Activated CD8-positive, alpha-beta T cell treated with anti-CD3 and anti-CD28 coated beads, Interleukin-2, amount 10 ng/mL, durations not matched to agents 7 days and 5 days (primary cell): Measurements from ENCODE around the gene PCDH10. TPM values are rescaled to one million over a fixed set of nuclear protein-coding genes. Genes with fewer than 3 reads are reported as not detected.

Source experiments
- ATAC-seq: fragments of 150-1000 bp; cut with Tn5 transposase; one replicate; pipeline ENCODE4 v1.10.0; 2021; ENCODE audit warnings: moderate library complexity
- CTCF ChIA-PET: fragments of 350-600 bp; sonication (Branson Sonifier 250); formaldehyde crosslinking; loops from one replicate; lab custom pipeline; 2021; ENCODE audit warnings: antibody characterized with exemption; lab: Charles Lee
- POLR2A ChIA-PET: fragments of 350-600 bp; sonication (Branson Sonifier 250); formaldehyde crosslinking; loops from one replicate; lab custom pipeline; 2021; ENCODE audit warnings: antibody characterized with exemption; lab: Charles Lee
- DNase-seq: peaks from one replicate; pipeline ENCODE4 v3.0.0-alpha.2; 2020
- H3K27ac Mint-ChIP-seq: one replicate; pipeline ENCODE4 v1.8.0; 2021; ENCODE audit warnings: mild to moderate bottlenecking, mixed read lengths
- H3K27me3 Mint-ChIP-seq: one replicate; pipeline ENCODE4 v1.8.0; 2021; ENCODE audit warnings: low read depth, mixed read lengths
- H3K36me3 Mint-ChIP-seq: one replicate; pipeline ENCODE4 v1.8.0; 2021; ENCODE audit warnings: low read depth, mixed read lengths
- H3K4me1 Mint-ChIP-seq: one replicate; pipeline ENCODE4 v1.8.0; 2021; ENCODE audit warnings: low read depth, mixed read lengths
- H3K4me3 Mint-ChIP-seq: one replicate; pipeline ENCODE4 v1.8.0; 2021; ENCODE audit warnings: mild to moderate bottlenecking, mixed read lengths
- H3K9me3 Mint-ChIP-seq: one replicate; pipeline ENCODE4 v1.8.0; 2022; ENCODE audit warnings: mixed read lengths; ENCODE audit not compliant: insufficient read depth
- total RNA-seq, 2 experiments: library from RNA; stranded (reverse); gene quantifications; one replicate each; pipeline ENCODE4 v1.2.3, GENCODE V29; 2021

Gene PCDH10
- total RNA-seq, 2 experiments from 2014 or later: not detected

- ChIA-PET CTCF (no interaction called here), POLR2A (no interaction called here)
- no peak overlapping the region for H3K27ac Mint-ChIP-seq
- peaks cover 21% of the 10 kb centered on the region for H3K4me1 Mint-ChIP-seq
- ATAC-seq (no peak), DNase-seq (no peak)
- peaks cover 13% of the 10 kb centered on the region for H3K36me3 Mint-ChIP-seq
- no peaks in the 10 kb centered on the region for H3K9me3 Mint-ChIP-seq
- H3K27me3 Mint-ChIP-seq: peaks cover 66% of the 10 kb centered on the region
- H3K4me3 Mint-ChIP-seq: peak overlapping the region; percentile 15
Observed at GRCh38 chr4:133151691-133152329, 2.7 kb downstream of the PCDH10 start.

DNA sequence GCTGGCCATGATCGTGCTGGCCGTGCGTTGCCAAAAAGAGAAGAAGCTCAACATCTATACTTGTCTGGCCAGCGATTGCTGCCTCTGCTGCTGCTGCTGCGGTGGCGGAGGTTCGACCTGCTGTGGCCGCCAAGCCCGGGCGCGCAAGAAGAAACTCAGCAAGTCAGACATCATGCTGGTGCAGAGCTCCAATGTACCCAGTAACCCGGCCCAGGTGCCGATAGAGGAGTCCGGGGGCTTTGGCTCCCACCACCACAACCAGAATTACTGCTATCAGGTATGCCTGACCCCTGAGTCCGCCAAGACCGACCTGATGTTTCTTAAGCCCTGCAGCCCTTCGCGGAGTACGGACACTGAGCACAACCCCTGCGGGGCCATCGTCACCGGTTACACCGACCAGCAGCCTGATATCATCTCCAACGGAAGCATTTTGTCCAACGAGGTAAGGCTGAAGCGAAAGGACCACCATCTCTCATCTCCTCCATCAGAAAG lies 3.3 kb downstream of the PCDH10 start:
- DNase-seq (no peak), ATAC-seq (no peak)
- no peaks in the 10 kb centered on the region for H3K9me3 Mint-ChIP-seq
- CTCF ChIA-PET: no interaction called here
- H3K27me3 Mint-ChIP-seq: peaks cover 61% of the 10 kb centered on the region
- POLR2A ChIA-PET: no interaction called here
- H3K36me3 Mint-ChIP-seq: peaks cover 13% of the 10 kb centered on the region
- H3K4me3 Mint-ChIP-seq: no peak overlapping the region
- H3K4me1 Mint-ChIP-seq: peaks cover 19% of the 10 kb centered on the region
- no peak overlapping the region for H3K27ac Mint-ChIP-seq

- Mint-ChIP-seq H3K9me3 (no peaks in the 10 kb centered on the region), H3K4me3 (no peak overlapping the region), H3K27me3 (peaks cover 55% of the 10 kb centered on the region), H3K27ac (no peak overlapping the region), H3K4me1 (peaks cover 19% of the 10 kb centered on the region), H3K36me3 (peaks cover 13% of the 10 kb centered on the region)
- ATAC-seq: no peak
- CTCF ChIA-PET: no interaction called here
- DNase-seq: no peak
- POLR2A ChIA-PET: no interaction called here
Observed at GRCh38 chr4:133152831-133153481, 3.9 kb downstream of the PCDH10 start.

DNA sequence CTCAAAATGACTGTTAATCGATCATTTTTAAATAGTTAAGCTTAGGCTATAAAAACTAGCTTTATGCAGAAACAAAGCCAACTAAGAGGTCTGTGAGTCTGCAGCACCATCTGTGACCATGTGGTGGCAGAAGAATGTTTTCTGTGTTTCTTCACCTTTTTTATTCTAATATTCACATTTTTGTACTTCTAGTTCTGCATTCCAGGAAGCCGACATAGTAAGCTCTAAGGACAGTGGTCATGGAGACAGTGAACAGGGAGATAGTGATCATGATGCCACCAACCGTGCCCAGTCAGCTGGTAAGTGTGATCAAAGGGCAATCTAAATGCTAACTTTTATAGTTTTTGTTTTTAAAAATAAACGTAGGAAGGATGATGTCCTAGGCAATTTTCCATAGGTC lies 5.6 kb downstream of the PCDH10 start:
- Mint-ChIP-seq H3K4me3 (no peak overlapping the region), H3K27me3 (peaks cover 38% of the 10 kb centered on the region), H3K36me3 (peaks cover 4% of the 10 kb centered on the region), H3K9me3 (no peaks in the 10 kb centered on the region), H3K4me1 (peaks cover 3% of the 10 kb centered on the region), H3K27ac (no peak overlapping the region)
- POLR2A ChIA-PET: no interaction called here
- CTCF ChIA-PET: interaction anchor here (0.6 kb wide), 1 partner anchor 14 kb away, joined by 3 read pairs; no protein-coding TSS in a partner anchor
- DNase-seq: no peak
- no peak for ATAC-seq

GRCh38 chr4:133156096-133156495 lies 7.0 kb downstream of the PCDH10 start:
- H3K4me1 Mint-ChIP-seq: peaks cover 3% of the 10 kb centered on the region
- ATAC-seq (no peak), DNase-seq (no peak)
- peaks cover under 1% of the 10 kb centered on the region for H3K36me3 Mint-ChIP-seq
- no peak overlapping the region for H3K4me3 Mint-ChIP-seq
- ChIA-PET CTCF (no interaction called here), POLR2A (no interaction called here)
- no peaks in the 10 kb centered on the region for H3K9me3 Mint-ChIP-seq
- H3K27me3 Mint-ChIP-seq: peaks cover 25% of the 10 kb centered on the region
- no peak overlapping the region for H3K27ac Mint-ChIP-seq

DNA sequence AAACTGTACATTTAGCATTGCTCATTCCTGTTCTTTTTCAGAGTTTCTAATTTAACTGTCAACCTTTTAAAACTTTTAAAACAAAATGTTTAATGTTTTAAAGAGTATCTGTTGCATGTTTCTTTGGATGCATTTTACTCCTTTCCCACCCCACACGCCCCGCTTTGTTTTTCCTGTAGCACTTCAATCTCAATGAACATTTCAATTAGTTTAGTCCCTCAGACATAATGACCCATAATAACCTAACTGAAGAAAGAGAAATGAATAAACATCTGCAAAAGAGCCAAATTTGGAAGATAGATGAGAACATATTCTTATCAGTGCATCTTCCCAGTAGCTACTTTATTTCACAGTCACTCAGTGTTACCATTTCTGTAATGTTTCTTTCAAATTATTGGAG lies 7.5 kb downstream of the PCDH10 start:
- Mint-ChIP-seq H3K9me3 (no peaks in the 10 kb centered on the region), H3K27me3 (peaks cover 21% of the 10 kb centered on the region)
- CTCF ChIA-PET: no interaction called here

GRCh38 chr4:133157460-133158160 lies 8.5 kb downstream of the PCDH10 start:
- no peaks in the 10 kb centered on the region for H3K9me3 Mint-ChIP-seq
- H3K4me3 Mint-ChIP-seq: no peak overlapping the region
- POLR2A ChIA-PET: no interaction called here

More for the DNA sequence above, 7.5 kb downstream of the PCDH10 start:
- POLR2A ChIA-PET: no interaction called here
- no peak for ATAC-seq
- Mint-ChIP-seq H3K4me3 (no peak overlapping the region), H3K27ac (no peak overlapping the region), H3K36me3 (no peaks in the 10 kb centered on the region), H3K4me1 (peaks cover 3% of the 10 kb centered on the region)
- DNase-seq: no peak

DNA sequence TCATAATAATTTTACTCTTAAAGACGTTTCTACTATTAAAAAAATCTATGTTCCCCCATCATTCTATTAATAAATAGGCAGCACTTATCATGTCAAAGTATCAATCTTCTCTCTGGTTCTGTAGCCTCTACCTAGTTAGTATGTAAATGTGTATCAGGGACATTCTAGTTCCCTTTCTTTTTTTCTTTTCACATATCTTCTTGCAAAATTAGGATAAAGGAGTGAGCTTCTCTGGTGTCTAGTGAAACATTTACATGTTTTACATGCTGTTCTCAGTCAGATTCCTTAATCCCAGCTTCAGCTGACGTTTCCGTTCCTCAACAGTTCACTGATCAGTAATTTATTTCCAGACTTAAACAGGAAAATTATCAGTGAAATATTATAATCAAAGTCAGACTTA lies 11.8 kb downstream of the PCDH10 start:
- Mint-ChIP-seq H3K9me3 (no peaks in the 10 kb centered on the region), H3K27me3 (no peaks in the 10 kb centered on the region), H3K4me1 (no peaks in the 10 kb centered on the region), H3K27ac (no peak overlapping the region), H3K4me3 (no peak overlapping the region), H3K36me3 (no peaks in the 10 kb centered on the region)
- ChIA-PET POLR2A (no interaction called here), CTCF (no interaction called here)
- DNase-seq: no peak
- no peak for ATAC-seq

More at GRCh38 chr4:133157460-133158160, 8.5 kb downstream of the PCDH10 start:
- CTCF ChIA-PET: interaction anchor here (1.9 kb wide), 1 partner anchor 11 kb away, joined by 5 read pairs; no protein-coding TSS in a partner anchor
- ATAC-seq: no peak
- Mint-ChIP-seq H3K27me3 (peaks cover 15% of the 10 kb centered on the region), H3K4me1 (no peaks in the 10 kb centered on the region), H3K36me3 (no peaks in the 10 kb centered on the region), H3K27ac (no peak overlapping the region)
- DNase-seq: no peak

- Mint-ChIP-seq H3K4me1 (no peaks in the 10 kb centered on the region), H3K27ac (no peak overlapping the region), H3K27me3 (no peaks in the 10 kb centered on the region), H3K9me3 (no peaks in the 10 kb centered on the region), H3K4me3 (no peak overlapping the region), H3K36me3 (no peaks in the 10 kb centered on the region)
- POLR2A ChIA-PET: no interaction called here
- CTCF ChIA-PET: interaction anchor here (1.0 kb wide), 1 partner anchor 15 kb away, joined by 3 read pairs; no protein-coding TSS in a partner anchor
- no peak for ATAC-seq
- no peak for DNase-seq
Observed at GRCh38 chr4:133161570-133162295, 12.6 kb downstream of the PCDH10 start.

GRCh38 chr4:133162941-133163340 lies 13.8 kb downstream of the PCDH10 start:
- DNase-seq (no peak), ATAC-seq (no peak)
- Mint-ChIP-seq H3K36me3 (no peaks in the 10 kb centered on the region), H3K27ac (no peak overlapping the region), H3K27me3 (no peaks in the 10 kb centered on the region), H3K4me3 (no peak overlapping the region), H3K9me3 (no peaks in the 10 kb centered on the region), H3K4me1 (no peaks in the 10 kb centered on the region)
- ChIA-PET POLR2A (no interaction called here), CTCF (no interaction called here)

DNA sequence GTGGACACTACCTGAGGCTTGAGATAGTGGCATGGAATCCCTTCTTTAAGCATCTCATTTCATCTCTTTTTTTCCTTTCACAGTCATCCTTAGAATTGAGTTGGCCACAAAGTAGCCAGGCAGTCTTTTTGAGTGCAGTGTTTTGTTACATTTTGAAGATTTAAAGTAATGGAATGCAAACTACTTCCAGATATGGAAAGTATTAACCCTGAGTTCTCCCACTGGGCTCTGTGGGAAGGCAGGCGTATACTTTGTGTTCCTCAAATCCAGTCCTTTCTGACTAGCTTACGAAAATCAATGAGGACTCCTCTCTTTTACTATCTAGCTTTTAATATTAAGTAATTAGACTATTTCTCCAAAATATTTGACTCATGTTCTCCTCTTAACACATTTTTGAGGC lies 29.9 kb downstream of the PCDH10 start:
- no peak overlapping the region for H3K27ac Mint-ChIP-seq
- DNase-seq (no peak), ATAC-seq (no peak)

More for the DNA sequence above, 29.9 kb downstream of the PCDH10 start:
- no peaks in the 10 kb centered on the region for H3K9me3 Mint-ChIP-seq
- POLR2A ChIA-PET: no interaction called here
- CTCF ChIA-PET: no interaction called here
- H3K4me3 Mint-ChIP-seq: no peak overlapping the region
- H3K36me3 Mint-ChIP-seq: no peaks in the 10 kb centered on the region
- H3K4me1 Mint-ChIP-seq: no peaks in the 10 kb centered on the region
- H3K27me3 Mint-ChIP-seq: no peaks in the 10 kb centered on the region
